ENCODE results near the gene WDSUB1.

The WDSUB1 gene

DNA sequence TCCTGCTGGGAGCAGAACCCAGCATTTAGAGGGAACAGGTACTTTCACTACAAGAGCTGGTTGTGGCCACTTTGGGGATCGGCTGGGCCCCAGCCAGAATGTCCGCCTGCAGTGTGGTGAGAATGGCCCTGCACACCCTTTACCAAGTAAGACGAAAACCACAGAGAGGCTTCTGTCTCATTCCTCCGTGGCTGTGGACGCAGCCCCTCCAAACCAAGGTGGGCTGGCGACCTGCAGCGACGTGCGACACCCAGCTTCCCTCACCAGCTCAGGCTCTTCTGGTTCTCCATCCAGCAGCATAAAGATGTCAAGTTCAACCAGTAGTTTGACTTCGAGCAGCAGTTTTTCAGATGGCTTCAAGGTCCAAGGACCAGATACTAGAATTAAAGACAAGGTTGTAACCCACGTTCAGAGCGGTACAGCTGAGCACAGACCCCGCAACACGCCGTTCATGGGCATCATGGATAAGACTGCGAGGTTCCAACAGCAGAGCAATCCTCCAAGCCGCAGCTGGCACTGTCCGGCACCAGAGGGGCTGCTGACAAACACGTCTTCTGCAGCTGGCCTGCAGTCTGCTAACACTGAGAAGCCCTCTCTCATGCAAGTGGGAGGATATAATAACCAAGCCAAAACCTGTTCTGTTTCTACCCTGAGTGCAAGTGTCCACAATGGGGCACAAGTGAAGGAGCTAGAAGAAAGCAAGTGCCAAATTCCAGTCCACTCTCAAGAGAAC is 56.2 kb downstream of the WDSUB1 start:
- Histone ChIP-seq H3K9ac (no peak overlapping the region), H3K4me2 (no peak overlapping the region), H4K20me1 (no peaks in the 10 kb centered on the region), H3K27me3 (no peaks in the 10 kb centered on the region), H3K9me3 (replicated peaks in 1 of 11) (no peaks in the 10 kb centered on the region; a peak in 1 of 22 replicates), H3K4me3 (no peak overlapping the region), H3K4me1 (peaks cover 5 to 27% (median 16%) of the 10 kb centered on the region in 10 experiments; a peak in 17 of 20 replicates), H3K36me3 (peaks cover 27 to 48% (median 34%) of the 10 kb centered on the region in 11 experiments), H3K27ac (0 out of 22 replicates have a peak overlapping the region, but pooled peaks of 1 of the 11 experiments have one; percentile 31)
- TF ChIP-seq Cebpa-rat (IDR thresholded peaks at IDR 0.05), result no peak

GRCh38 chr2:159229476-159230144 is 56.9 kb downstream of the WDSUB1 start:
- peaks cover 5 to 33% (median 16%) of the 10 kb centered on the region in 10 experiments; a peak in 17 of 20 replicates for H3K4me1 ChIP-seq
- H3K27ac ChIP-seq, result peak overlapping the region in 2 of 11 experiments; percentile 30 to 31; a peak in 2 of 22 replicates
- H3K4me2 ChIP-seq, result no peak overlapping the region
- no peak overlapping the region for H3K4me3 ChIP-seq
- peaks cover 20 to 41% (median 27%) of the 10 kb centered on the region in 11 experiments for H3K36me3 ChIP-seq
- no peaks in the 10 kb centered on the region; a peak in 1 of 22 replicates for H3K9me3 ChIP-seq (replicated peaks in 1 of 11)
- no peaks in the 10 kb centered on the region for H4K20me1 ChIP-seq
- H3K27me3 ChIP-seq, result no peaks in the 10 kb centered on the region
- no peak for TF ChIP-seq Cebpa-rat (IDR thresholded peaks at IDR 0.05)
- H3K9ac ChIP-seq, result no peak overlapping the region

- H3K4me1 ChIP-seq, result peaks cover 5 to 33% (median 16%) of the 10 kb centered on the region in 10 experiments; a peak in 17 of 20 replicates
- no peaks in the 10 kb centered on the region for H4K20me1 ChIP-seq
- no peak for TF ChIP-seq Cebpa-rat (IDR thresholded peaks at IDR 0.05)
- H3K9me3 ChIP-seq (replicated peaks in 1 of 11), result no peaks in the 10 kb centered on the region; a peak in 1 of 22 replicates
- no peak overlapping the region for H3K9ac ChIP-seq
- no peak overlapping the region for H3K4me3 ChIP-seq
- H3K27ac ChIP-seq, result no peak overlapping the region
- H3K4me2 ChIP-seq, result peak overlapping the region in 3 of 11 experiments; percentile 9 to 21 (median 13); a peak in 2 of 22 replicates
- H3K27me3 ChIP-seq, result no peaks in the 10 kb centered on the region
- peaks cover 11 to 32% (median 19%) of the 10 kb centered on the region in 11 experiments; a peak in 19 of 22 replicates for H3K36me3 ChIP-seq
Measured at GRCh38 chr2:159228081-159228581, 58.4 kb downstream of the WDSUB1 start.

DNA sequence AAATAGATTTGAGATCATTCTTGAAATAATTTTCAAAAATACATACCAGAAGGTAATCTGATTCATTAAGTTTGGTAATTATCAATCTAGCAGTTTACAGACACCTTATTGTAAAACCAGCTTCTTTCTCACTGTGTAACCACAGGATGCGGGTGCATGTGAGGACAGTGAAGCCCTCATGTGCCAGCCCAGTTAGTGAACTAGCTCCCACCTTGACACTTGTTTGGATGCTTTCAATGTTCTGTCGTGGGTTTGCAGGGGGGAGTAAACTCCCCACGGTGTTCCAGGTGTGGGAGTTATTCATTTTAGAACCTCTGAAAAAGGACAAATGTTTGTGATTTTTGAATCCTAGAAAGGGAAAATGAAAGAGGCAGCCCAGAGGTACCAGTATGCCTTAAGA is 59.0 kb downstream of the WDSUB1 start:
- H3K4me2 ChIP-seq, result peak overlapping the region in 3 of 11 experiments; percentile 9 to 21 (median 13); a peak in 3 of 22 replicates
- H3K4me3 ChIP-seq, result no peak overlapping the region
- no peak overlapping the region for H3K27ac ChIP-seq
- TF ChIP-seq Cebpa-rat (IDR thresholded peaks at IDR 0.05), result no peak
- peaks cover 9 to 28% (median 18%) of the 10 kb centered on the region in 11 experiments; a peak in 18 of 22 replicates for H3K36me3 ChIP-seq
- peaks cover 5 to 33% (median 16%) of the 10 kb centered on the region in 10 experiments; a peak in 17 of 20 replicates for H3K4me1 ChIP-seq
- H4K20me1 ChIP-seq, result no peaks in the 10 kb centered on the region
- no peaks in the 10 kb centered on the region for H3K27me3 ChIP-seq
- no peak overlapping the region for H3K9ac ChIP-seq
- no peaks in the 10 kb centered on the region; a peak in 1 of 22 replicates for H3K9me3 ChIP-seq (replicated peaks in 1 of 11)

GRCh38 chr2:159226608-159227385 is 59.7 kb downstream of the WDSUB1 start:
- H4K20me1 ChIP-seq, result no peaks in the 10 kb centered on the region
- no peak overlapping the region for H3K4me3 ChIP-seq
- H3K9ac ChIP-seq, result no peak overlapping the region
- no peaks in the 10 kb centered on the region for H3K27me3 ChIP-seq
- peaks cover 5 to 33% (median 16%) of the 10 kb centered on the region in 10 experiments; a peak in 17 of 20 replicates for H3K4me1 ChIP-seq
- H3K36me3 ChIP-seq, result peaks cover 9 to 22% (median 16%) of the 10 kb centered on the region in 11 experiments; a peak in 18 of 22 replicates
- H3K27ac ChIP-seq, result no peak overlapping the region; a peak in 1 of 22 replicates
- no peaks in the 10 kb centered on the region; a peak in 1 of 22 replicates for H3K9me3 ChIP-seq (replicated peaks in 1 of 11)
- TF ChIP-seq Cebpa-rat (IDR thresholded peaks at IDR 0.05), result no peak
- peak overlapping the region in 2 of 11 experiments; percentile 38 to 52; a peak in 2 of 22 replicates for H3K4me2 ChIP-seq

DNA sequence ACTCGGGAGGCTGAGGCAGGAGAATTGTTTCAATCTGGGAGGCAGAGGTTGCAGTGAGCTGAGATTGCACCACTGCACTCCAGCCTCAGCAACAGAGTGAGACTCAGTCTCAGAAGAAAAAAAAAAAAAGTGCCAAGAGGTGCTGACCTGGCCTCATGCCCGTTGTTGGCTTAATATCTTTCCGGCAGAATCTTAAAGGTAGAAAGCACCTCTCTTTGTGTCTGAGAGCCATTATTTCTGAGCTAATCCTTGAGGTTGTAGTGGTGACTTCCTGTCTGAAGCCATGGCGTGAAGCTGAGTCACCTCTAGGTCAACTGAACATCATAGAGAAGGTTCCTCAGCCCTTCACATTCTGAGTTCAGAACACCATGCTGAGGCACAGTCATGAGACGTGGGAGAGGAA is 60.4 kb downstream of the WDSUB1 start:
- no peaks in the 10 kb centered on the region for H3K27me3 ChIP-seq
- H3K4me3 ChIP-seq, result no peak overlapping the region
- H3K4me2 ChIP-seq, result peak overlapping the region in 7 of 11 experiments; percentile 6 to 52 (median 26); a peak in 11 of 22 replicates
- peaks cover 9 to 19% (median 13%) of the 10 kb centered on the region in 11 experiments; a peak in 18 of 22 replicates for H3K36me3 ChIP-seq
- H3K9ac ChIP-seq, result no peak overlapping the region
- peak overlapping the region in 1 of 11 experiments; percentile 27; a peak in 1 of 22 replicates for H3K27ac ChIP-seq
- no peaks in the 10 kb centered on the region; a peak in 1 of 22 replicates for H3K9me3 ChIP-seq (replicated peaks in 1 of 11)
- no peak for TF ChIP-seq Cebpa-rat (IDR thresholded peaks at IDR 0.05)
- H4K20me1 ChIP-seq, result no peaks in the 10 kb centered on the region
- peaks cover 5 to 33% (median 16%) of the 10 kb centered on the region in 10 experiments; a peak in 17 of 20 replicates for H3K4me1 ChIP-seq

- H3K27me3 ChIP-seq, result no peaks in the 10 kb centered on the region
- no peak overlapping the region for H3K4me3 ChIP-seq
- H3K9me3 ChIP-seq (replicated peaks in 1 of 11), result no peaks in the 10 kb centered on the region; a peak in 1 of 22 replicates
- H3K27ac ChIP-seq, result no peak overlapping the region; a peak in 1 of 22 replicates
- TF ChIP-seq Cebpa-rat (IDR thresholded peaks at IDR 0.05), result no peak
- peaks cover 5 to 33% (median 16%) of the 10 kb centered on the region in 10 experiments; a peak in 17 of 20 replicates for H3K4me1 ChIP-seq
- no peaks in the 10 kb centered on the region for H4K20me1 ChIP-seq
- no peak overlapping the region for H3K9ac ChIP-seq
- H3K36me3 ChIP-seq, result peaks cover 6 to 12% (median 8%) of the 10 kb centered on the region in 11 experiments; a peak in 18 of 22 replicates
- H3K4me2 ChIP-seq, result peak overlapping the region in 7 of 11 experiments; percentile 6 to 52 (median 26); a peak in 7 of 22 replicates
Measured at GRCh38 chr2:159225025-159226016, 61.2 kb downstream of the WDSUB1 start.

Measured in BLaER1 treated with 17β-estradiol and CSF1 and Interleukin-3, amounts not matched to agents 10 nM and 100 nM (cell line).